LNCAP (cell line): Measurements from ENCODE around the gene CRYBG1.

Experiments used
- TF ChIP-seq, protein P1 (sequence below): fragments of 450-650 bp; IDR thresholded peaks from 2 replicates; pipeline ENCODE4 v1.5.1; 2017; ENCODE audit warnings: mild to moderate bottlenecking

The CRYBG1 gene

DNA sequence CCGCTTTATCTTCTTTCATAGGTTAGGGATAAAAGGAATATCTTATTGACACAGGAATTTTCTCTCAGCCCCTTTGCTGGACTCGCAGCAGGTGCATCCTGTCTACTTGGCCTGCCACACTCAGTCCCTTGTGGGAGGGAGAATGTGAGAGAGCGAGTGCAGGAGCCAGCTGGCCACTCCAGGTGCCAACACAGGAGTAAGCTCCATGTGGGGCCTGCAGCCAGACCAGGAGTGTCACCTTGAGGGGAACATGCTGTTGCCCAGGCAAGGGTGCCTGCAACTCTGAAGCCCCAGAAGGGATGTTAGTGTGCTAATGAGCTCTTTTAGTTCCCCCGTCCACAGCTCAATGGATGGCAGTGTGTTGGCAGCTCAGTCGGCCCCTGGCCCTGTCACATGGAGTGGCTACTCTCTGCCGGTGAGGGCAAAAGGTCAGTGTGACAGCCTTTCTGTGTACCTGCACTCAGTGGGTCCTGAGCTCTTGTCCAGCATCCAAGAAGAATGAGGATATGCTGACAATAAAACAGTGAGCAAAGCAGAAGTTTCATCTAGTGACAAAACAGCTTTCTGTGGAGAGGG, 57.1 kb downstream of the CRYBG1 start:
- TF ChIP-seq, protein P1, sequence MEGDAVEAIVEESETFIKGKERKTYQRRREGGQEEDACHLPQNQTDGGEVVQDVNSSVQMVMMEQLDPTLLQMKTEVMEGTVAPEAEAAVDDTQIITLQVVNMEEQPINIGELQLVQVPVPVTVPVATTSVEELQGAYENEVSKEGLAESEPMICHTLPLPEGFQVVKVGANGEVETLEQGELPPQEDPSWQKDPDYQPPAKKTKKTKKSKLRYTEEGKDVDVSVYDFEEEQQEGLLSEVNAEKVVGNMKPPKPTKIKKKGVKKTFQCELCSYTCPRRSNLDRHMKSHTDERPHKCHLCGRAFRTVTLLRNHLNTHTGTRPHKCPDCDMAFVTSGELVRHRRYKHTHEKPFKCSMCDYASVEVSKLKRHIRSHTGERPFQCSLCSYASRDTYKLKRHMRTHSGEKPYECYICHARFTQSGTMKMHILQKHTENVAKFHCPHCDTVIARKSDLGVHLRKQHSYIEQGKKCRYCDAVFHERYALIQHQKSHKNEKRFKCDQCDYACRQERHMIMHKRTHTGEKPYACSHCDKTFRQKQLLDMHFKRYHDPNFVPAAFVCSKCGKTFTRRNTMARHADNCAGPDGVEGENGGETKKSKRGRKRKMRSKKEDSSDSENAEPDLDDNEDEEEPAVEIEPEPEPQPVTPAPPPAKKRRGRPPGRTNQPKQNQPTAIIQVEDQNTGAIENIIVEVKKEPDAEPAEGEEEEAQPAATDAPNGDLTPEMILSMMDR: no peak

DNA sequence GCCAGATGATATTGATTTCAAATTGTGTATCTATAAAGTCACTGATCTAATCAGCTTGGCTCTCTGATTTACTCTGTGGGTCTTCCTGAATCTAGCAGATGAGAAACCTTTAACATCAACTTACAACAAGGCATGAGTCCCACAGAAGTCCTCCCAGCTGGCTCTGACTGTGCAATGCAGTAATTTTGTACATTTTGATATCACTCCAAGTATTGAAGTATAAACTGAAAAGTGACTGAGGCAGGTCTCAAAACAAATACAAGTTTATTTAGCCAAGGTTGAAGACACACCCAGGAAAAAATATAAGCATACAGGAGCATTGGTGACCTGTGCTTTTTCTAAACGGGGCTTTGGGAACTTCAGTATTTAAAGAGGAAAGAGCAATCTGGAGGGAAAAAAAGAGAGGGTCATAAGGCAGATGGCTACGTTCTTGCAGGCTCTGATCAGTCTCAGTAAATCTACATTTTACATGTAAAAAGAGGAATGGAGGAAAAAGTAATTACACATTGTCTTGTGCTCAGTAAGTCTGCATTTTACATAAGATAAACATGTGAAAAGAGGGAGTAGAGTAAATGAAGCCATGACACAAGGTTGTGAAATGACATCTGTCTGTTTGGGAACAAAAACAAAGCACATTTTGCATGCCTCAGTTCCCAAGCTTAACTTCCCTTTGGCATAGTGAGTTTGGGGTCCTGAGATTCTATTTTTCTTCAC, 59.5 kb downstream of the CRYBG1 start:
- TF ChIP-seq, protein P1: no peak

DNA sequence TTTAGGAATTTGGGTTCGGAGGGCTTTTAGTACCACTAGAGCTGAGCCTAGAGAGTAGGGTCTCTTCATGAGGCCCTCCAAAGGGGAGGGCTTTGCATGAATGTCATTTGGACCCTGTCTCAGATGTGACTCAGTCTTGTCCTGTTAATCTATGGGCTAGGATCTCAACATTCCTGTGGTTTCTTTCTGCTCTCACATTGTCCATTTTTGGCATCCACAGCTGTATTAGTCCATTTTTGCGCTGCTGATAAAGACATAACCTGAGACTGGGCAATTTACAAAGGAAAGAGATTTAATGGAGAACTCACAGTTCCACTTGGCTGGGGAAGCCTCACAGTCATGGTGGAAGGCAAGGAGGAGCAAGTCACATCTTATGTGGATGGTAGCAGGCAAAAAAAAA, 61.0 kb downstream of the CRYBG1 start:
- TF ChIP-seq, protein P1: no peak

DNA sequence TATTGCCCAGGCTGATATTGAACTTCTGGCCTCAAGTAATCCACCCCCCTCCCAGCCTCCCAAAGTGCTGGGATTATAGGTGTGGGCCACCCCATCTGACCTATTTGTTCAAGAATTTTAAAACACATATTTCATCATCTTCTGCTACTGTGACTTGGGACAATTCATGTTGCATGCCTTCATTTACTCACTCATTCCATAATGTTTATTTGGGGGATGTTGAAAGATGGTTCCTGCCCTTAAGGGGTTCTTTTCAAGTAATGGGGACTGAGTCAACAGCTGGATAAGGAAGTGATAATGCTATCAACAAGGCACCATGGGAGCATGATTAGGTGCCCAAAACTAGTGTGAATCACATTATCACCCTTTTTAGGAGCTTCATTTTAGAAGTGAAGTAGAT, 62.0 kb downstream of the CRYBG1 start:
- TF ChIP-seq, protein P1: no peak

DNA sequence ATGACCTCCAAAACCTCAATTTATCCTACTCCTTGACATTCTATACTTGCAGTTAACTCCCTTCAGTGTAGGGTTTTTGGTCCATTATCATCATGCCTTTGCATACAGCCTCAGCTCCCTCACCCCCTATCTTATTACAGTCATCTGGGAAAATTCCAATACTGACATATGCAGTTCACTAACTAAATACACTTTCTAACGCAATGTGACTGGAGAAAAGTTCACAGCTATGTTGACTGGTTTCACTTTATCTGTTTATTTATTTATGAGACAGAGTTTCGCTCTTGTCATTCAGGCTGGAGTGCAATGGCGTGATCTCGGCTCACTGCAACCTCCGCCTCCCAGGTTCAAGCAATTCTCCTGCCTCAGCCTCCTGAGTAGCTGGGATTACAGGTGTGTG, 64.9 kb downstream of the CRYBG1 start:
- TF ChIP-seq, protein P1: no peak

DNA sequence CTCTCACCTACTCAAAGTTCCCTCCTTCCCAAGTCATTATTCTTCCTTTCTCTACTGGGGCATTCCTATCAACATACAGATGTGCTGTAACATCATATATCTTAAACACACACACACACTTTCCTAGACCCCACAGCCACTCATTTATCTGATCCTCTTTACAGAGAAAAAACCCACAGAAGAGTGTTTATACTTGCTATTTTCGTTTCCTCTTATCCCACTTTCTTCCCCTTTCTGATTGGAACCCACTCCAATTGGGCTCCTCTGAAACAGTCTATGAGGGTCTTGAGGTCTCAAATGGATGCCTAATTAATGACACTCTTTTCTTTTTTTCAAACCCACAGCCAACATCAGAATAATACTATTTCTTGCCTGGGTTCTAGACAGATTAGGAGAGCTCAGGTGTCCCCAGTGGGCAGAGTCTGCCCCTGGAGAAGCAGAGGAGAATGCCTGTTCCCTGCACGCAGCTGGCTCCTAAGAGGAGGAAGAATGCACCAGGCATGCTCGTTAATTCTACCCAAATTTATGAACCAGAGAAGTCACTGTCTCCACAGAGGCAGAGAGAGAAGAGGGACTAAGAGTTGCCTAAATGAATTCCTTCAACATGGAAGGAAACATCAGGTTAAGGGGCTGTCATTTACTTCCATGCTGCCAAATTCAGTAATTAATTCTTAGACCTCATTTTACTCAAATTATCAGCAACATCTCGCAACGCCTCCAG, 65.9 kb downstream of the CRYBG1 start:
- TF ChIP-seq, protein P1: no peak

DNA sequence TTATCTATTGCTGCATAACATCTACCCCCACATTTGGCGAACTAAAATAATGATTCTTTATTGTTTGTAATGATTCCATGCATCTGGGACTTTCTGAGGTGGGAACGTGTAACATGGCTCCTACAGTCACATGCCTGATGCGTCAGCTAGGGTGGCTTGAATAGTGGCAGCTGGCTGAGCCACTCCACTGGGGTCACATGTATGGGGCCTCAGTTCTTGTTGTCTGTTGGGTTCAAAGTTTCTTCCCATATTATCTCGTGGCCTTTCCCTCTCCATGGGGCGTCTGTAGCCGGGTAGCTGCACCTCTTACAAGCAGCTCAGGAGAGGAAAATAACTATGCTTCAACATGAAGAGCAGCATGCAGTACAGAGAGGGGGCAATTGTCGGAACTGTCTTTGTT, 69.9 kb downstream of the CRYBG1 start:
- TF ChIP-seq, protein P1: no peak
